Measurements from ENCODE around the gene GLI1. TPM values are rescaled to one million over a fixed set of nuclear protein-coding genes. Genes with fewer than 3 reads are reported as not detected.
"Not testable (repeated sequence)": the region's sequence is repeated elsewhere in the genome, so short reads cannot be mapped to it uniquely, and the experiment has no call there.

GLI1 gene
- polyA plus RNA-seq, 1 donor (not counting 4 experiments of a cell fraction or from before 2014, with no cell fraction given) = 1.0 TPM

GRCh38 chr12:57512665-57513064, 53.1 kb downstream of the GLI1 start:
- dilution Hi-C loops (cut with MboI; ENCODE audit: extremely low pct_ligation_motif_present, low sequenced_read_pairs) = no loop called here
- no peak for DNase-seq (ENCODE audit: low read depth, low spot score)
- Histone ChIP-seq H3K27me3 (ENCODE audit: control insufficient read depth, extremely low read depth, insufficient read depth, low read length) (no peaks in the 10 kb centered on the region), H3K4me3 (ENCODE audit: control insufficient read depth in 2 of 3, extremely low read depth in 1 of 3, insufficient read depth in 2 of 3, low read depth in 1 of 3, low read length in 3 of 3) (no peak overlapping the region), H3K79me2 (ENCODE audit: control insufficient read depth, insufficient read depth, low read length) (no peaks in the 10 kb centered on the region), H3K27ac (ENCODE audit: control insufficient read depth, insufficient read depth, low read length) (no peak overlapping the region), H3K9ac (ENCODE audit: control insufficient read depth, extremely low read depth, insufficient read depth, low read length) (no peak overlapping the region), H3K9me1 (ENCODE audit: control insufficient read depth, extremely low read depth, insufficient read depth, low read length) (no peaks in the 10 kb centered on the region), H3K4me1 (ENCODE audit: control insufficient read depth, extremely low read depth, insufficient read depth, low read length) (peaks cover 10% of the 10 kb centered on the region), H3K9me3 (ENCODE audit: control insufficient read depth, low read depth, low read length) (no peaks in the 10 kb centered on the region), H3K4me2 (ENCODE audit: control insufficient read depth, extremely low read depth, insufficient read depth, low read depth, low read length) (no peak overlapping the region), H4K20me1 (ENCODE audit: control insufficient read depth, extremely low read depth, insufficient read depth, low read length) (peaks cover 13% of the 10 kb centered on the region), H3K36me3 (ENCODE audit: control insufficient read depth in 2 of 2, extremely low read depth in 1 of 2, insufficient read depth in 2 of 2, low read length in 2 of 2) (peaks cover 41 to 48% of the 10 kb centered on the region in 2 experiments), H2AFZ (ENCODE audit: control insufficient read depth, low read length) (no peak overlapping the region)
- TF ChIP-seq EZH2 (IDR thresholded peaks at IDR 0.05; ENCODE audit: low read length) (no peak), CTCF (optimal IDR thresholded peaks at IDR 0.05 in 1 of 3, IDR thresholded peaks at IDR 0.05 in 1 of 3, conservative IDR thresholded peaks at IDR 0.05 in 1 of 3; ENCODE audit: extremely low read depth in 1 of 3, insufficient read depth in 2 of 3, low read length in 3 of 3) (no peak)
- FAIRE-seq = no peak

GRCh38 chr12:57513266-57513665, 53.7 kb downstream of the GLI1 start:
- no peak overlapping the region for H3K9ac ChIP-seq (ENCODE audit: control insufficient read depth, extremely low read depth, insufficient read depth, low read length)
- peaks cover 12% of the 10 kb centered on the region for H3K4me1 ChIP-seq (ENCODE audit: control insufficient read depth, extremely low read depth, insufficient read depth, low read length)
- H3K9me1 ChIP-seq (ENCODE audit: control insufficient read depth, extremely low read depth, insufficient read depth, low read length) = no peaks in the 10 kb centered on the region
- TF ChIP-seq CTCF (optimal IDR thresholded peaks at IDR 0.05 in 1 of 3, IDR thresholded peaks at IDR 0.05 in 1 of 3, conservative IDR thresholded peaks at IDR 0.05 in 1 of 3; ENCODE audit: extremely low read depth in 1 of 3, insufficient read depth in 2 of 3, low read length in 3 of 3) (no peak), EZH2 (IDR thresholded peaks at IDR 0.05; ENCODE audit: low read length) (no peak)
- no peak overlapping the region for H3K4me2 ChIP-seq (ENCODE audit: control insufficient read depth, extremely low read depth, insufficient read depth, low read depth, low read length)
- FAIRE-seq = no peak
- no peak overlapping the region for H2AFZ ChIP-seq (ENCODE audit: control insufficient read depth, low read length)
- no peak overlapping the region for H3K27ac ChIP-seq (ENCODE audit: control insufficient read depth, insufficient read depth, low read length)
- no peak for DNase-seq (ENCODE audit: low read depth, low spot score)
- no peaks in the 10 kb centered on the region for H3K9me3 ChIP-seq (ENCODE audit: control insufficient read depth, low read depth, low read length)
- H4K20me1 ChIP-seq (ENCODE audit: control insufficient read depth, extremely low read depth, insufficient read depth, low read length) = peaks cover 13% of the 10 kb centered on the region
- no peak overlapping the region for H3K4me3 ChIP-seq (ENCODE audit: control insufficient read depth in 2 of 3, extremely low read depth in 1 of 3, insufficient read depth in 2 of 3, low read depth in 1 of 3, low read length in 3 of 3)
- peaks cover 3% of the 10 kb centered on the region for H3K79me2 ChIP-seq (ENCODE audit: control insufficient read depth, insufficient read depth, low read length)
- H3K36me3 ChIP-seq (ENCODE audit: control insufficient read depth in 2 of 2, extremely low read depth in 1 of 2, insufficient read depth in 2 of 2, low read length in 2 of 2) = peaks cover 43 to 53% of the 10 kb centered on the region in 2 experiments
- H3K27me3 ChIP-seq (ENCODE audit: control insufficient read depth, extremely low read depth, insufficient read depth, low read length) = no peaks in the 10 kb centered on the region
- dilution Hi-C loops (cut with MboI; ENCODE audit: extremely low pct_ligation_motif_present, low sequenced_read_pairs) = no loop called here

DNA sequence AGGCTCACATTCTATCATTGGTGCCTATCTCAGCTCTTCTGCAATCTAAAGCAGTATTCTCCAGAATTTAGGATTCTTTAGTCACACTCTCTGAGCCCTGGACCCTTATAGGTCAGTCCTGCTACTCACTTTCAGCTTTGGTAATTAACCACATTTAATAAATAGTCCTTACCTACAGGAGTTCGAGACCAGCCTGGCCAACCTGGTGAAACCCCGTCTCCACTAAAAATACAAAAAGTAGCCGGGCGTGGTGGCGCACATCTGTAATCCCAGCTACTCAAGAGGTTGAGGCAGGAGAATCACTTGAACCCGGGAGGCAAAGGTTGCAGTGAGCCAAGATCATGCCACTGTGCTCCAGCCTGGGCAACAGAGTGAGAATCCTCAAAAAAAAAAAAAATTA, 54.1 kb downstream of the GLI1 start:
- H3K9me3 ChIP-seq (ENCODE audit: control insufficient read depth, low read depth, low read length); H3K79me2 ChIP-seq (ENCODE audit: control insufficient read depth, insufficient read depth, low read length); H3K4me2 ChIP-seq (ENCODE audit: control insufficient read depth, extremely low read depth, insufficient read depth, low read depth, low read length); FAIRE-seq; dilution Hi-C loops (cut with MboI; ENCODE audit: extremely low pct_ligation_motif_present, low sequenced_read_pairs); H3K9me1 ChIP-seq (ENCODE audit: control insufficient read depth, extremely low read depth, insufficient read depth, low read length); H3K4me3 ChIP-seq (ENCODE audit: control insufficient read depth in 2 of 3, extremely low read depth in 1 of 3, insufficient read depth in 2 of 3, low read depth in 1 of 3, low read length in 3 of 3); H3K27me3 ChIP-seq (ENCODE audit: control insufficient read depth, extremely low read depth, insufficient read depth, low read length); H3K27ac ChIP-seq (ENCODE audit: control insufficient read depth, insufficient read depth, low read length); DNase-seq (ENCODE audit: low read depth, low spot score); H2AFZ ChIP-seq (ENCODE audit: control insufficient read depth, low read length); H3K9ac ChIP-seq (ENCODE audit: control insufficient read depth, extremely low read depth, insufficient read depth, low read length): not testable (repeated sequence)
- Histone ChIP-seq H3K4me1 (ENCODE audit: control insufficient read depth, extremely low read depth, insufficient read depth, low read length) (peaks cover 13% of the 10 kb centered on the region), H4K20me1 (ENCODE audit: control insufficient read depth, extremely low read depth, insufficient read depth, low read length) (peaks cover 13% of the 10 kb centered on the region), H3K36me3 (ENCODE audit: control insufficient read depth in 2 of 2, extremely low read depth in 1 of 2, insufficient read depth in 2 of 2, low read length in 2 of 2) (peaks cover 43 to 55% of the 10 kb centered on the region in 2 experiments)

DNA sequence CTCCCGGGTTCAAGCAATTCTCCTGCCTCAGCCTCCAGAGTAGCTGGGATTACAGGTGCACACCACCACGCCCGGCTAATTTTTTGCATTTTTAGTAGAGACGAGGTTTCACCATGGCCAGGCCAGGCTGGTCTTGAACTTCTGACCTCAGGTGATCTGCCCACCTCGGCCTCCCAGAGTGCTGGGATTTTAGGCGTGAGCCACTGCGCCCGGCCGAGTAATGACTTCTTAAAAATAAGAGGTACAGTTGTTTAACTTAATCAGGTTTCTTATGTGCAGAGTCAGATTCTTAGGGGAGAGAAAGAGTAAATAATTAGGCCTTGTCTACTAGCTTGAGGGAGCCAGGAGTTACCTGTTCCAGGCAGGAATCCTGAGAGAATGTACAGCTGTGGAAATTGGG, 54.7 kb downstream of the GLI1 start:
- H3K9me1 ChIP-seq (ENCODE audit: control insufficient read depth, extremely low read depth, insufficient read depth, low read length); H3K27ac ChIP-seq (ENCODE audit: control insufficient read depth, insufficient read depth, low read length); dilution Hi-C loops (cut with MboI; ENCODE audit: extremely low pct_ligation_motif_present, low sequenced_read_pairs); H3K9me3 ChIP-seq (ENCODE audit: control insufficient read depth, low read depth, low read length); FAIRE-seq; H3K4me3 ChIP-seq (ENCODE audit: control insufficient read depth in 2 of 3, extremely low read depth in 1 of 3, insufficient read depth in 2 of 3, low read depth in 1 of 3, low read length in 3 of 3); H2AFZ ChIP-seq (ENCODE audit: control insufficient read depth, low read length); DNase-seq (ENCODE audit: low read depth, low spot score); H3K9ac ChIP-seq (ENCODE audit: control insufficient read depth, extremely low read depth, insufficient read depth, low read length); H3K4me2 ChIP-seq (ENCODE audit: control insufficient read depth, extremely low read depth, insufficient read depth, low read depth, low read length); H3K27me3 ChIP-seq (ENCODE audit: control insufficient read depth, extremely low read depth, insufficient read depth, low read length): not testable (repeated sequence)
- H4K20me1 ChIP-seq (ENCODE audit: control insufficient read depth, extremely low read depth, insufficient read depth, low read length) = peaks cover 18% of the 10 kb centered on the region
- peaks cover 11% of the 10 kb centered on the region for H3K79me2 ChIP-seq (ENCODE audit: control insufficient read depth, insufficient read depth, low read length)
- H3K4me1 ChIP-seq (ENCODE audit: control insufficient read depth, extremely low read depth, insufficient read depth, low read length) = peaks cover 17% of the 10 kb centered on the region
- peaks cover 43 to 60% of the 10 kb centered on the region in 2 experiments for H3K36me3 ChIP-seq (ENCODE audit: control insufficient read depth in 2 of 2, extremely low read depth in 1 of 2, insufficient read depth in 2 of 2, low read length in 2 of 2)
